GM18502 (cell line): ENCODE results near the gene PDLIM1.
"Not testable (repeated sequence)": the region's sequence is repeated elsewhere in the genome, so short reads cannot be mapped to it uniquely, and the experiment has no call there.

Source experiments
- ATAC-seq: cut with Tn5 transposase; IDR thresholded peaks from one replicate; pipeline ENCODE4 v1.9.1; 2021; ENCODE audit warnings: mild to moderate bottlenecking; ENCODE audit not compliant: unreplicated experiment, poor library complexity

PDLIM1 gene

DNA sequence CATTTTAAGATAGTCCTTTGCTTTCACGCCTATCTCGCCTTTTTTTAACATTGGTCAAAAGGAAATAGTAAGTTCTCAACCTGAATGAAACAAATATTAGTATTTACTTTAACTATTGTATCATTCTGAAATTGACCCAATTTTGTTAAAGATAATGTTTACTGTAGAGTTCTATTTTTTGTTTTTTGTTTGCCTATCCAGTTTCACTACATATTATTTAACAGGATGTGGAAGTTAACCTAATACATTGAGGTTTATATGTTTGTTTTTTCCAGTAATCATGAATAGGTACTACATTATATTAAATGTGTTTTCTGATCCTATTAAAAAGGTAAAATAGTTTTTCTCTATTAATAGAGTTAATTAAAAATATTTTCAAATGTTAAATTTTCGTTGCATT is 70.3 kb downstream of the PDLIM1 start:
- no peak for ATAC-seq

- no peak for ATAC-seq
These were observed 73.3 kb downstream of the PDLIM1 start for GRCh38 chr10:95217476-95217875.

GRCh38 chr10:95214793-95215192 is 76.0 kb downstream of the PDLIM1 start:
- peak; percentile 72 for ATAC-seq

DNA sequence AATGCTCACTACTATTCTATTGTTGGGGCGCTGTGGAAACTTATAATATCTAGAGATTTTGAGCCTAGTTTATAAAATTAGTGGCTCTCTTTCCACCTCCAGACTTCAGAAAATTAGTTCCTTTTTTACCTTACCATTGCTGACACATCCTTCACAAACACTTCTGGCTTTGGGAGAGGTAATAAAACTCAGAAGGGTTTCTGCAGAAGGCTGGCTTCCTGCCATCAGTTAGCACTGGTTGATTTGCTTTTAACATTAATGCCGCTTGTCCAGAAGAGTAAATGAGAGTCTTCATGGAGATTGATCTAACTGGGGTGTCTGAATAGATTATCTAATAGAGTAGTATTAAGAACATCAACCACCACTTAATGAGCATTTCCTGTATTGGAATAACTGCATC is 76.4 kb downstream of the PDLIM1 start:
- ATAC-seq: no peak

- no peak for ATAC-seq
These were observed 79.1 kb downstream of the PDLIM1 start for GRCh38 chr10:95211606-95212279.

GRCh38 chr10:95209509-95210127 is 81.2 kb downstream of the PDLIM1 start:
- no peak for ATAC-seq

DNA sequence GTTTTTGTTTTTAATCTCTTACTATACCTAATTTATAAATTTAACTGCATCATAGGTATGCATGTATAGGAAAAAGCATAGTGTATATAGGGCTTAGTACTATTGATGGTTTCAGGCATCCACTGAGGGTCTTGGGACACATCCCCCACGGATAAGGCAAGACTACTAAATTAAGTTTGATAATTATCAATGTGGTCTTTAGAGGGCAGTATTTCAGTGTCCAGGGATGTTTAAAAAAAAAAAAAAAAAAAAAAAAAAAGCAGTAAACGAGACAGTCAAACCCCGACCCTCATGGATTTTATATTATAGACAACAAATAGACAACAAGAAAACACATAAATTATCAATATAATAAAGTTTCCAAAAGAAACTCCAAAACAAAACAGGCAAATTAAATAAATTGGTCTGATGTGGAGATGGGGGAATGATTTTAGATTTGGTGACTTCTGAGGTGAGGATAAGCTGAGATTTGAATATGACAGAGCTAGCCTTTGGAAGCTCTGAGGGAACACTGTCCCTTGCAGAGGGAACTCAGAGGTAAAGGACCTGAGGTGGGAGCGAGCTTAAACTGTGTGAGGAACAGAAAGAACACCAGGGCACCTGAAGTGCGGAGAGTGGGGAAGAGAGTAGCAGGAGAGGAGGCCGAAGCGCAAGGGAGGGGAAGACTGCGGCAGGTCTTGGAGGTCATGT is 82.0 kb downstream of the PDLIM1 start:
- ATAC-seq: no peak

DNA sequence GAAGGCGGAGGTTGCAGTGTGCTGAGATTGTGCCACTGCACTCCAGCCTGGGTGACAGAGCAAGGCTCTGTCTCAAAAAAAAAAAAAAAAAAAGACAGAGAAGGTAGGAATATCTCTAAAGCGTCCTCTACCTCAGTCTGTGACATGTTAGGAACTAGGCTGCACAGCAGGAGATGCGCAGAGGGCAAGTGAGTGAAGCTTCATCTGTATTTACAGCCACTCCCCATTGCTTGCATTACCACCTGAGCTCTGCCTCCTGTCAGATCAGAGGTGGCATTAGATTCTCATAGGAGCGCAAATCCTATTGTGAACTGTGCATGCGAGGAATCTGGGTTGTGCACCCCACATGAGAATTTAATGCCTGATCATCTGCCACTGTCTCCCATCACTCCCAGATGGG is 87.9 kb downstream of the PDLIM1 start:
- not testable (repeated sequence) for ATAC-seq

- ATAC-seq: no peak
These were observed 89.1 kb downstream of the PDLIM1 start for GRCh38 chr10:95201736-95202135.

DNA sequence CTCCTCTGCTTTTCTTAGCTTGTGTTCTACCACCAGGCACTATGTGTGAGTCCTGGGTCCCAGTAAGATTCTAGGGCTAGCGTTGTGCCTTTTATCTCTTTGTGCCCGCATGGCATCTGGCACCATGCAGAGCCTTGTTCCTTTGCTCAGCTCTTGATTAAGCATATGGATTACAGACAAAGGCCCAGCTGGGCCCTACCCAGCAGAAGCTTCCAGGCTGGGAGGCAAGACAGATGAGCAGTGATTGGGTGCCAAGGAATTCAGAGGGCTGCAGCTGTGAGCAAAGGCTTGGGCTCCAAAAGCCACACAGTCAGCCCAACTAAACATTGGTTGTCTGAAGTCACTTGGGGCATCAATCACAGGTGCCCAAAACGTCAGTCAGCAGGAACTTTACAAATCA is 94.8 kb downstream of the PDLIM1 start:
- no peak for ATAC-seq

DNA sequence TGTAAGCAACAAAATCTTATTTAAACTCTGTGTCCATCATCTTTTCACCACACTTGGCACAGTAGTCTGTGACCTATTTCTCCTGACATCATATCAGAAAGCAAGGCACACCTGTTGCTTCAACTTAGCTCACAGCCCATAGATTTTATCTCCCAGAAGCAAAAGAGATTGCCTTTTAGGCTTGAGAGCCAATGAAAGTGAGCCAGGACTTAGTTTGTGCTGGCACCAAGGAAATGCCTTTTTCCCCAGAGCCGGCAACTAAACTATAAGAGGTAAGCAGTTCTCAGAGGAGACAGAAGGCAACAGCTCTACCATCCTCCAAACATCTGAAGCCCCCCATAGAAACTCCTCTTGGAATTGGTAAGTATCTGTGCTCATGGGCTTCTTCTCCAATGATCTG is 96.9 kb downstream of the PDLIM1 start, which contains the start of gene ACSM6:
ACSM6 (plus strand) TSS at position 295 of the 400 bp plus-strand sequence. CDS start 248 bp downstream, outside the sequence.
- ATAC-seq: no peak

- ATAC-seq: no peak
These were observed 102.2 kb downstream of the PDLIM1 start for GRCh38 chr10:95188593-95188992.

GRCh38 chr10:95187617-95188016 is 103.2 kb downstream of the PDLIM1 start:
- no peak for ATAC-seq
